HTERT RPE-1 (cell line): Measurements from ENCODE around the gene NCS1.

ENCODE experiments used
- in situ Hi-C: fragments of 300-500 bp; cut with MboI; formaldehyde crosslinking; loops from 4 replicates; pipeline ENCODE4 v1.14.3; 2020; ENCODE audit warnings: low sequenced_read_pairs

NCS1 gene

GRCh38 chr9:130147198-130147597 lies 25.0 kb upstream of the NCS1 start:
- in situ Hi-C loops, result no loop called here

GRCh38 chr9:130147910-130148309 lies 24.3 kb upstream of the NCS1 start:
- in situ Hi-C loops, result no loop called here

- in situ Hi-C loops, result no loop called here
Observed at GRCh38 chr9:130149031-130149430, 23.2 kb upstream of the NCS1 start.

GRCh38 chr9:130149654-130150286 lies 22.4 kb upstream of the NCS1 start:
- in situ Hi-C loops, result no loop called here

- in situ Hi-C loops, result no loop called here
Observed at GRCh38 chr9:130150779-130151382, 21.3 kb upstream of the NCS1 start.

- in situ Hi-C loops, result no loop called here
Observed at GRCh38 chr9:130154816-130155215, 17.4 kb upstream of the NCS1 start.

- in situ Hi-C loops, result no loop called here
Observed at GRCh38 chr9:130155647-130156046, 16.6 kb upstream of the NCS1 start.

GRCh38 chr9:130156672-130157071 lies 15.5 kb upstream of the NCS1 start:
- in situ Hi-C loops, result no loop called here

GRCh38 chr9:130157079-130157478 lies 15.1 kb upstream of the NCS1 start:
- in situ Hi-C loops, result no loop called here

GRCh38 chr9:130158001-130158400 lies 14.2 kb upstream of the NCS1 start:
- in situ Hi-C loops, result no loop called here

GRCh38 chr9:130159057-130159456 lies 13.1 kb upstream of the NCS1 start:
- in situ Hi-C loops, result no loop called here

GRCh38 chr9:130159915-130160670 lies 12.1 kb upstream of the NCS1 start:
- in situ Hi-C loops, result no loop called here

- in situ Hi-C loops, result no loop called here
Observed at GRCh38 chr9:130160862-130161470, 11.2 kb upstream of the NCS1 start.

- in situ Hi-C loops, result no loop called here
Observed at GRCh38 chr9:130165579-130165978, 6.6 kb upstream of the NCS1 start.

- in situ Hi-C loops, result no loop called here
Observed at GRCh38 chr9:130166399-130166798, 5.8 kb upstream of the NCS1 start.

- in situ Hi-C loops, result no loop called here
Observed at GRCh38 chr9:130167927-130168326, 4.3 kb upstream of the NCS1 start.

GRCh38 chr9:130171226-130172148 lies 717 bp upstream of the NCS1 start:
- in situ Hi-C loops, result no loop called here

GRCh38 chr9:130172858-130173665 lies 858 bp downstream of the NCS1 start:
- in situ Hi-C loops, result no loop called here

GRCh38 chr9:130173666-130173983 lies 1.4 kb downstream of the NCS1 start:
- in situ Hi-C loops, result no loop called here

- in situ Hi-C loops, result no loop called here
Observed at GRCh38 chr9:130174025-130174424, 1.8 kb downstream of the NCS1 start.
